Stimulated activated naive B cell treated with anti-CD40 and anti-IgM and Interleukin-4, amounts not matched to agents 10 μg/mL and 1 μg/mL and 100 μg/mL, for 72 hours (primary cell): ENCODE data around the gene UNC13D.
A peak's percentile ranks its signal among the peaks of the same experiment; 100 is the strongest.

Experiments
- ATAC-seq, 2 donors: fragments of 150-1000 bp; cut with Tn5 transposase; replicated peaks; 2 replicates each; pipeline ENCODE4 v1.10.0; 2021; ENCODE audit warnings: moderate library complexity in 1 of 2
- DNase-seq: peaks from one replicate; pipeline ENCODE4 v3.0.0; 2021
- H3K27ac Mint-ChIP-seq: one replicate; pipeline ENCODE4 v1.8.0; 2022; ENCODE audit warnings: mild to moderate bottlenecking, mixed read lengths
- H3K27me3 Mint-ChIP-seq, 2 donors: one replicate each; pipeline ENCODE4 v1.8.0; 2022; ENCODE audit warnings: mixed read lengths in 2 of 2
- H3K36me3 Mint-ChIP-seq, 2 donors: one replicate each; pipeline ENCODE4 v1.8.0; 2022; ENCODE audit warnings: mixed read lengths in 2 of 2, mild to moderate bottlenecking in 1 of 2
- H3K4me1 Mint-ChIP-seq, 2 donors: one replicate each; pipeline ENCODE4 v1.8.0; 2022; ENCODE audit warnings: mixed read lengths in 2 of 2, mild to moderate bottlenecking in 1 of 2
- H3K4me3 Mint-ChIP-seq, 2 donors: one replicate each; pipeline ENCODE4 v1.8.0; 2022; ENCODE audit warnings: mild to moderate bottlenecking in 2 of 2, mixed read lengths in 2 of 2, moderate library complexity in 1 of 2
- H3K9me3 Mint-ChIP-seq, 2 donors: one replicate each; pipeline ENCODE4 v1.8.0; 2022; ENCODE audit warnings: mixed read lengths in 2 of 2, mild to moderate bottlenecking in 1 of 2

Gene UNC13D

DNA sequence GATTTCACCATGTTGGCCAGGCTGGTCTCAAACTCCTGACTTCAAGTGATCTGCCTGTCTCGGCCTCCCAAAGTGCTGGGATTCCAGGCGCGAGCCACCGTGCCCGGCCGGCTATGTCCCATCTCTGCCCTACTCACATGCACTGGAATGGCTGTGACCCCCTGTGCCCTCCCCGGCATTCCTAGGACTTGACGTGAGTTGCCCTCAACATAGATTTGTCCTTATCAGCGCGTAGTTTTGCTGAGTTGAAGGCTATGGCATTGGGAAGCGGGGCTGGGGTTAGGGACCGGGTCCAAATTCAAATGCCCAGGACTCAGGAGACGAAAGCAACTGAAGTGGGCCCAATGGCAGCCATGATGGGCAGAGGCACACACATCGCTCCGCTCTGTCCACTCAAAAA is 5.8 kb downstream of the UNC13D start:
- Mint-ChIP-seq H3K9me3 (no peaks in the 10 kb centered on the region), H3K36me3 (peaks cover 26 to 39% of the 10 kb centered on the region in 2 donors), H3K27ac (no peak overlapping the region), H3K4me1 (peaks cover 9 to 22% of the 10 kb centered on the region in 2 donors), H3K27me3 (no peaks in the 10 kb centered on the region), H3K4me3 (no peak overlapping the region)
- ATAC-seq = no peak
- DNase-seq = no peak

DNA sequence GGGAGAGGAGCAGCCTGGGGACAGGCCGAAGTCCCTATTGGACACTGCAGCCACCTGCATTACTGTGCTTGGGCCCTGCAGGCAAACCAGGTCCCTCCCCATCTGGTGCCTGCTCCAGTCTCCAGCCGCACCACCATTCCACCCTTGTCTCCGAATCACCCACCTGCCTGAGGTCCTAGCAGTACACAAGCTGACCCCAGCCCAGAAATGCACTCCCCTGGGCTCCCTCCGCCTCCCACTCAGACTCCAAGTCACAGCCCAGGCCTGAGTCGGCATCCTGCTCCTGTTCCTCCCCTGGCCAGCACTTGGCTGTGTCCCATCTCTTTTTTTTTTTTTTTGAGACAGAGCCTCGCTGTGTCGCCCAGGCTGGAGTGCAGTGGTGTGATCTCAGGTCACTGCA is 6.3 kb downstream of the UNC13D start:
- Mint-ChIP-seq H3K27ac (no peak overlapping the region), H3K27me3 (no peaks in the 10 kb centered on the region), H3K4me3 (no peak overlapping the region), H3K36me3 (peaks cover 27 to 40% of the 10 kb centered on the region in 2 donors), H3K9me3 (no peaks in the 10 kb centered on the region), H3K4me1 (peaks cover 9 to 23% of the 10 kb centered on the region in 2 donors)
- DNase-seq (no peak), ATAC-seq (no peak)

DNA sequence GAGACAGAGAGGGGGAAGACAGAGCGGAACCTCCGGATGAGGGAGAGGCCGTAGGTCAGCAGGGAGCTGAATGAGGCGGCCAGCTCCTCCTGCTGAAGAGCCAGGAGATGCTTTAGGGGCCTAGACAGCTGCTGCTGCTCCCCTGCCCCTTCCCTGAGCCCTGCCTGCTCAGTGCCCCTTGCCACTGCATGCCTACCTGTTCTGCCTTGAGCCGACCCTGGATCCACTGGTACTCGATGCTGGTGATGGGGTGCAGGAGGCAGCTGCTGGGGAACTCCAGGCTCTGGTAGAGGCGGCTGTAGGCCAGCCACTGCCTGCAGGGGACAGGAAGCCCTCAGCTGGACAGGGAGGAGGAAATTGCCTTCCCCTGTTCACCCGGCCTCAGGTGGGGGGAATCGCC is 7.6 kb downstream of the UNC13D start:
- ATAC-seq = no peak
- no peak overlapping the region for H3K4me3 Mint-ChIP-seq
- H3K27me3 Mint-ChIP-seq = no peaks in the 10 kb centered on the region
- no peak for DNase-seq
- no peaks in the 10 kb centered on the region for H3K9me3 Mint-ChIP-seq
- peaks cover 13 to 23% of the 10 kb centered on the region in 2 donors for H3K4me1 Mint-ChIP-seq
- H3K36me3 Mint-ChIP-seq = peaks cover 27 to 42% of the 10 kb centered on the region in 2 donors
- H3K27ac Mint-ChIP-seq = no peak overlapping the region

DNA sequence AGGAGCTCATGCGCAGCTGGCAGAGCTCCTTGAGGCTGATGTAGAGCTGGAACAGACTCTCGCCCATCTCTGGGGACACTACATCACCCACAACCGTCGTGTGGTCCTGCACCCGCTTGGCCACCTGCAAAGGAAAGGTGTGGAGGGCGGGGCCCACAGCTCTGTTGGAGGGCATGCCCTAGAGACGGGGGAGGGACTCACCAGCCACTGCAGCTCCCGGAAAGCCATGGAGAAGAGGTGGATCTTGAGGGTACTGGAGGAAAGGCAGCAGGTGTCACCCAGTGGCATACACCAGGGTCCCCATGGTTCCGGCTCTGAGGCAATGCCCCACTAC is 8.6 kb downstream of the UNC13D start:
- Mint-ChIP-seq H3K36me3 (peaks cover 30 to 44% of the 10 kb centered on the region in 2 donors), H3K4me1 (peaks cover 13 to 23% of the 10 kb centered on the region in 2 donors), H3K27me3 (no peaks in the 10 kb centered on the region)

DNA sequence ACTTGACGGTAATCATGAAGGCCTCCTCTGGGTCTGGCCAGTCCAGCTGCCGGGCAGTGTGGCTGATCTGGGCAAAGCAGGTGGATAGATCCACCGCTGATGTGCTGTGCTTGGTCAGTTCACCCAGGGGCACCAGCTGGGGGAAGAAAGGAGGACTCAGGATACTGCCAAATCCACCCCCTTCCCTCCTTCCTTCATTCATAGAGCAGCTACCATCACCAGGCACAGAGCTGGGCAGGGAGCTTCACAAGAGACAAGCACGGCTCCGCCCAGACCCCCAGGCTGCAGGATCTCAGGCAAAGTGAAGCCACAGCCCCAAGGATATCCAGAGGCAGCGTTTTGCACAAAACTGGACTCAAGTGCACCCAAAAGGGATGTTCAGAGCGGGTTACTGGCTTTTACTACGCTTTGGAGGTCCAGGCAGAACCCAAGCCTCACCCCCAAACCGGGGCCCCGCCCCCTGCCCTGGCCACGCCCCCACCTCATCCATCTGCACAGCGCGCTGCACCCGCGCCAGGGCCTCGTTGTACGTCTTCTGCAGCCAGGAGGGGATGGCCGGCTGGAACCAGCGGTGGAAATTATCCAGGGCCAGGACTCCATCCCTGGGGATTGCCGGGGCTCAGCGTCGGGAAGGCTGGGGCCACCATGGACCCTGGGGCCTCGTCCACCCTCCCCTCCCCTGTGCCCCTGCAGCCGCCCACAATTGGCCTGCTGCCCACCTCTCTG is 9.1 kb downstream of the UNC13D start:
- no peaks in the 10 kb centered on the region for H3K9me3 Mint-ChIP-seq
- no peak overlapping the region for H3K4me3 Mint-ChIP-seq
- no peak for ATAC-seq
- H3K27ac Mint-ChIP-seq = no peak overlapping the region
- no peaks in the 10 kb centered on the region for H3K27me3 Mint-ChIP-seq
- DNase-seq = no peak
- H3K4me1 Mint-ChIP-seq = peaks cover 13 to 23% of the 10 kb centered on the region in 2 donors
- H3K36me3 Mint-ChIP-seq = peaks cover 33 to 49% of the 10 kb centered on the region in 2 donors

More for the DNA sequence above, 8.6 kb downstream of the UNC13D start:
- ATAC-seq (no peak), DNase-seq (no peak)
- Mint-ChIP-seq H3K9me3 (no peaks in the 10 kb centered on the region), H3K27ac (no peak overlapping the region), H3K4me3 (no peak overlapping the region)

DNA sequence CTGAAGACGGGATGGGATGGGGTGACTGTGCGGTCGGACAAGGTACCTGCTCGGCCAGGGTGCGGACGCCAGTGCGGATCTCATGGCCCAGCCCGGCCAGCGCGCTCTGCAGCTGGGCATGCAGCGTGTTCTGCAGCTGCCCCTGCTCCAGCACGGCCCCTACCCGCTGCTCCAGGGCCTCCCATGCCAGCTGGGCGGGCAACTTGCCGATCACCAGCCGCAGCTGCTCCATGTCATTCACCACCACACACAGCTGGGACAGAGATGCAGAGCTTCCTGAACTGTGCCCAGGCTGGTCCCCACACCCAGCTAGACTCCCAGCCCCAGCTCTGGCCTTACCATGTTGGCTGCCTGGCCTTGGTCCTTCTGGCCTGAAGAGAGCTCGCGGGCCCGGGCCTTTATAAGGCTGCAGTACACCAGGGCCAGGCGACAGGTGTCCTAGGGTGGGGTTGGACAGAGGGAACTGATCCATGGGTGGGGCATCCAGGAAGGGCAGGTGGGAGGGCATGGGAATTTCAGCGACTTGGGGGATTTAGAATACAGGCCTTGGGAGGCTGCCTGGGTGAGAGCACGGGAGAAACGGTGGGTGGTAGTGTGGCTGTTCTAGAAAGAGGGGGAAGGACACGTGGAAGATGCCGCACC is 9.8 kb downstream of the UNC13D start:
- Mint-ChIP-seq H3K27ac (peak overlapping the region; percentile 25), H3K36me3 (peaks cover 38 to 51% of the 10 kb centered on the region in 2 donors), H3K27me3 (no peaks in the 10 kb centered on the region), H3K4me3 (no peak overlapping the region), H3K4me1 (peaks cover 13 to 23% of the 10 kb centered on the region in 2 donors), H3K9me3 (no peaks in the 10 kb centered on the region)
- ATAC-seq (no peak), DNase-seq (no peak)

DNA sequence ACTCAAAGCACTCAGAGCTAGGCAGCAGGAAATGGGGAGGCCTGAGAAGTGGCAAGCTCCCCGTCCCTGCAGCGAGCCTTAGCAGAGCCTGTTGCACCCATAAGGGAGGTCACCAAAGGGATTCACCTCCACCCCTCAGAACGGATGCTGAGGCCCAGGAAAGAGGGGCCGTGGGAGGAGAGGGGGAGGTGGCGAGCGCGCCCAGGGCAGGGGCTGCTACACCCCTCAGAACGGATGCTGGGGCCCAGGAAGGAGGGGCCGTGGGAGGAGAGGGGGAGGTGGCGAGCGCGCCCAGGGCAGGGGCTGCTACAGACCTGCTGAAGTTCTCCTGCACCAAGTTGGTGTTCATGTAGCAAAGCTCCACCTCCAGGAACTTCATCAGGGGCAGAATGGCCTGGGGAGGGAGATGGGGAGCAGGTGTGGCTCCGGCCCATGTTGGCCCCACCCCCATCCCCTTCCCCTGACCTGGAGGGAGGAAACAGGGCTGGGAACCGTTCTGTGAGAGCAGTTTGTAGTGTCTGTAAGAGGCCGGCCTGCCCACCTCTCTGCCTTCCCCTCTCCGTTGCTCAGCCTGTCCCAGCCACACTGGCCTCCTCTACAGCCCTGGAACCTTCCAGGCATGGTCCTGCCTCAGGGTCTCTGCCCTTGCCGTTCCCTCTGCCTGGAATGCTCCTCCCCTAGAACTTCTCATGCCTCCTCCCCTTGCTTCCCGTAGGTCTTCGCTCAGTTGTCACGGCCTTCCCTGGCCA is 11.4 kb downstream of the UNC13D start:
- ATAC-seq (peak in 1 of 2 donors; percentile 20), DNase-seq (no peak)
- no peak overlapping the region for H3K4me3 Mint-ChIP-seq
- H3K4me1 Mint-ChIP-seq = peaks cover 19 to 23% of the 10 kb centered on the region in 2 donors
- no peaks in the 10 kb centered on the region for H3K27me3 Mint-ChIP-seq
- peaks cover 31 to 44% of the 10 kb centered on the region in 2 donors for H3K36me3 Mint-ChIP-seq
- H3K9me3 Mint-ChIP-seq = no peaks in the 10 kb centered on the region
- H3K27ac Mint-ChIP-seq = peak overlapping the region; percentile 38

DNA sequence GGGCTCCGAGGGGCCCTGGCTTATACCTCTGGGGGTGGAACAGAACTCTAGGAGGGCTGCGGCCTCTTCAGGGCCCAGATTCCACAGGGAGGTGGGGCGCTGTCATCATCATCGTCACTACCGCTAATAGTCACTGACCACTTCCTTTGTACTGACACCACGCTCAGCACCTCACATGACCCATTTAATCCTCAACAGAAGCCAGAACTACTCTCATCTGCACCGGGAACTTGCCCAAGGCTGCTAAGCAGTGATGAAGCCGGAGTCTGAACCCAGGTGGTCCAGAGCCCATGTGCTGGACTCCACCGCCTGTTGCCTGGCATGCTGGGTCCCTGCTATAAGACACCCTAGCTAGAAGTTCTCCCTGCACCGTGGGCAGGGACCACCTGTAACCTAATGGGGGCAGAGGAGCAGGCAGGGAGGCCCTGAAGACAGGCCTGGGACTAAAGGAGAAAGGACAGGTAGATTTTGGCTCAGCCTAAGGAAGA is 12.0 kb downstream of the UNC13D start:
- ATAC-seq = no peak
- DNase-seq = no peak
- H3K27ac Mint-ChIP-seq = peak overlapping the region; percentile 47

DNA sequence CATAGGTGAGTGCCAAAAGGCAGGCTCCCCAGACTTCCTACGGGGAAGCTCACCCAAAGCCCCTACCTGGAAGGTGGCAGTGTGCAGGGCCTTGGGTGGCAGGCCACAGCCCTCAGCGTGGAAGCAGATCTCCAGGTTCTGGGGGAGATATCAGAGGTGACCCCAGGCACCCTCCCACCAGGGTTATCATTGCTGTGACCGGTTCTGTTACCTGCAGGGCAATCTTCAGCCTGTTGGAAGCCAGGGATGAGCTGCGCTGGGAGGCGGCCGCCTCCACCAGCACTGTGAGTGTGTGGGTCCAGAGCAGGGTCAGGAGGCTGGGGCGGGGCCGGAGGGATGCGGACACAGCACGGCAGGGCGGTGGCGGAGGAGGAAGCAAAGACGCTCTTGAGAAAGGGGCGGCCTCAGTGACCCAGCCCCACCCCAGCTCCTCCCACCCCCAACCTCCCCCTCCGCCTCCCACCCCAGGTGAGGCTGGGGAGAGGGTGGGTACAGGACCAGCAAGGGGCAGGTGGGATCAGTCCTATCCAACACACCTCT is 13.1 kb downstream of the UNC13D start:
- H3K36me3 Mint-ChIP-seq = peaks cover 35 to 44% of the 10 kb centered on the region in 2 donors
- ATAC-seq (no peak), DNase-seq (no peak)
- no peak overlapping the region for H3K27ac Mint-ChIP-seq
- H3K9me3 Mint-ChIP-seq = no peaks in the 10 kb centered on the region
- no peak overlapping the region for H3K4me3 Mint-ChIP-seq
- no peaks in the 10 kb centered on the region for H3K27me3 Mint-ChIP-seq
- peaks cover 22 to 35% of the 10 kb centered on the region in 2 donors for H3K4me1 Mint-ChIP-seq

More for the DNA sequence above, 12.0 kb downstream of the UNC13D start:
- no peak overlapping the region for H3K4me3 Mint-ChIP-seq
- H3K36me3 Mint-ChIP-seq = peaks cover 30 to 41% of the 10 kb centered on the region in 2 donors
- peaks cover 19 to 28% of the 10 kb centered on the region in 2 donors for H3K4me1 Mint-ChIP-seq
- H3K9me3 Mint-ChIP-seq = no peaks in the 10 kb centered on the region
- no peaks in the 10 kb centered on the region for H3K27me3 Mint-ChIP-seq

DNA sequence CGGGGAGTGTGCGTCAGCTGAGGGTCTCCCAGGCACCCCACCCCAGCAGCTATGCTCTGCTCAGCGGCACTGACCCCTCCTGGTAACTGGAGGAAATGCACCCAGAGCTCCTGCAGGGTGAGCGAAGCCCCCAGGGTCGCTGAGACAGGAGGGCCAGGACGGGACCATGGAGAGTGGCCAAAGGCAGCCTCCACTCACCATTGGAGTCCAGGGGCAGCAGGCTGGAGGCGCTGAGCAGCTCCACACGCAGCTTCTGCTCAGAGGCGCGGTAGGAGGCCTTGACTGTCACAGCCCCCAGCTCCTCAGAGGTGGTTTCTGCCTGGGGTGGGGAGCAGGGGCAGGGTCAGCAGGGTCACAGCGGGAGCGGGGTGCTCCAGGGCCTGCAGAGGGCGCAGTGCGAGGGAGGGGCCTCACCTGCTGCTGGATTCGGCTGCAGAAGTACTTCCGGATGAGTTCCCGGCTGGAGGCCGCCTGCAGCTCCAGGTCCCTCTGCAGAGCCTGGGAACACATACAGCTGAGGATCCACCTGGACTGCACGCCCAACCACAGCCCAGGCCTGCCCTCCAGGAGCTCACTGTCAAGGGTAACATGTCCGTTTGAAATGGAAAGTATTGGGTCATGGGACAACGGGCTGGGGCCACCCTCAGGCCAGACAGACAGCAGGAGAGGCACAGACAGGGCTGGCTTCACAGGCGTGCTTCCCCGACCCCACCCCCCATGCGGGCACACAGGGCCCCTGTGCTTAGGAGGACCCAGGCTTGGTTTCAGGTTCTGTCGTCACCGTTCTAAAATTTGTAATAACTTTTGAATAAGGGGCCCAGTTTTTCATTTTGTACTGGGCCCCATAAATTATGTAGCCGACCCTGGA is 13.8 kb downstream of the UNC13D start:
- peaks cover 22 to 37% of the 10 kb centered on the region in 2 donors for H3K4me1 Mint-ChIP-seq
- no peaks in the 10 kb centered on the region for H3K27me3 Mint-ChIP-seq
- no peak overlapping the region for H3K4me3 Mint-ChIP-seq
- no peak for ATAC-seq
- no peak overlapping the region for H3K27ac Mint-ChIP-seq
- no peaks in the 10 kb centered on the region for H3K9me3 Mint-ChIP-seq
- DNase-seq = no peak
- peaks cover 36 to 44% of the 10 kb centered on the region in 2 donors for H3K36me3 Mint-ChIP-seq

DNA sequence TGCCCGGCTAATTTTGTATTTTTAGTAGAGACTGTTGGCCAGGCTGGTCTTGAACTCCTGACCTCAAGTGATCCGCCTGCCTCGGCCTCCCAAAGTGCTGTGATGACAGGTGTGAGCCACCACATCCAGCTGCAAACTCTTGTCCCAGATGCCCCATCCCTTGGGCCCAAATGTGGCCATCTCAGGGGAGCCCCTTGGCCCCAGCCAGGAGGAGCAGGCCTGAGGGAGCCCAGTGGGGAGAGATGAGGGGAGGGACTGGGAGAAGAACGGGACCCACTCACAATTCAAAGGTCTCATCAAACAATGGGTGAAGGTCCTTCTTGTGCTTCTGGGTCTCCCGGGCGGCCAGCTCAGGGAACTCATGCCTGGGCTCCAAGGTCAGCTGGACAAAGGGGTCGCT is 14.5 kb downstream of the UNC13D start:
- H3K27ac Mint-ChIP-seq = peak overlapping the region; percentile 25
- H3K9me3 Mint-ChIP-seq = no peaks in the 10 kb centered on the region
- no peak for DNase-seq
- H3K36me3 Mint-ChIP-seq = peaks cover 36 to 42% of the 10 kb centered on the region in 2 donors
- H3K4me3 Mint-ChIP-seq = no peak overlapping the region
- no peak for ATAC-seq
- peaks cover 22 to 37% of the 10 kb centered on the region in 2 donors for H3K4me1 Mint-ChIP-seq
- H3K27me3 Mint-ChIP-seq = no peaks in the 10 kb centered on the region

DNA sequence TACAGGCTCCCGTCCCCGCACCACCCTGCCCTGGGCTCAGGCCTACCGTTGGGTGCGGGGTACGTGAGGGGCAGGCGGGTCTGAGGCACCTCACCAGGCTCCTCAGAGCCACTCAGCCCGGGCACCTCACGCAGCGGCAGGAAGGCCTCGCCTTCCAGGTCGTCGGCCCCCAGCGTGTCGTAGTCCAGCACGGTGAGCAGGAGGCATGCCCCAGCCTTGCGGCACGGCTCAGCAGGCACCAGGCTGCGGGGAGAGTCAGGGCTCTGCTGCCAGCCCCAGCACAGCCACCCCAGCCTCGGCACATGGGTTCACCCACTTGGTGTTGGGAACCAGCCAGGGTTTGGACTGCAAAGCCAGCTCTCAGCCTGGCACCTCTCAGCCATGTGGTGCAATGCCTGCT is 15.5 kb downstream of the UNC13D start:
- Mint-ChIP-seq H3K9me3 (no peaks in the 10 kb centered on the region), H3K27me3 (no peaks in the 10 kb centered on the region), H3K27ac (no peak overlapping the region), H3K4me1 (peaks cover 17 to 28% of the 10 kb centered on the region in 2 donors), H3K4me3 (no peak overlapping the region), H3K36me3 (peaks cover 30 to 32% of the 10 kb centered on the region in 2 donors)
- ATAC-seq = no peak
- DNase-seq = no peak

DNA sequence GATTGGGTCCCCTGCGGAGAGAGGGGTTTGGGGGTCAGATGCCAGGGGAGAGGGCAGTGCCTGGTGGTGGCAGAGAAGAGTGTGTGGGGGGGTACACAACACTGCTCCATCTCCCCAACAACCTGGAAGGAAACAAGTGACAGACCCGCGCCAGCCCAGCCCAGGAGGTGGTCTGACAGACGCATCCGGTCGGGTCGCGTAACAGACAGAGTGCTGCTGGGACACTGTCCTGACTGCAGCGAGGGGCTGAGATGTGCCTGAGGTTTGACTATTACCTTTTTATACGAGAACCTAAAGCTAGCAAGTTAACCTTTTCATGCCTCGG is 16.2 kb downstream of the UNC13D start:
- Mint-ChIP-seq H3K27me3 (no peaks in the 10 kb centered on the region), H3K4me1 (peaks cover 13 to 23% of the 10 kb centered on the region in 2 donors), H3K36me3 (peaks cover 26 to 28% of the 10 kb centered on the region in 2 donors), H3K4me3 (peak overlapping the region; percentile 46 to 75), H3K9me3 (no peaks in the 10 kb centered on the region), H3K27ac (peak overlapping the region; percentile 75)
- DNase-seq = no peak
- ATAC-seq = peak in 1 of 2 donors; percentile 30
